Measurements from ENCODE around the gene CYP26C1. TPM values are rescaled to one million over a fixed set of nuclear protein-coding genes. Genes with fewer than 3 reads are reported as not detected.

CYP26C1 gene
- total RNA-seq, 1 experiment from 2014 or later: 0.11 TPM

- POLR2A ChIA-PET: no interaction called here
- H3K27ac Mint-ChIP-seq: no peak overlapping the region
- no peak overlapping the region for H3K4me3 Mint-ChIP-seq
- H3K4me1 Mint-ChIP-seq: no peaks in the 10 kb centered on the region
- DNase-seq (ENCODE audit: low spot score) (no peak), ATAC-seq (no peak)
- no peaks in the 10 kb centered on the region for H3K36me3 Mint-ChIP-seq
- no peak for TF ChIP-seq ZNF423 (CRISPR knock-in tag; IDR thresholded peaks at IDR 0.05)
- no peak for TF ChIP-seq NR1H2 (CRISPR knock-in tag; IDR thresholded peaks at IDR 0.05)
- TF ChIP-seq, protein P1, sequence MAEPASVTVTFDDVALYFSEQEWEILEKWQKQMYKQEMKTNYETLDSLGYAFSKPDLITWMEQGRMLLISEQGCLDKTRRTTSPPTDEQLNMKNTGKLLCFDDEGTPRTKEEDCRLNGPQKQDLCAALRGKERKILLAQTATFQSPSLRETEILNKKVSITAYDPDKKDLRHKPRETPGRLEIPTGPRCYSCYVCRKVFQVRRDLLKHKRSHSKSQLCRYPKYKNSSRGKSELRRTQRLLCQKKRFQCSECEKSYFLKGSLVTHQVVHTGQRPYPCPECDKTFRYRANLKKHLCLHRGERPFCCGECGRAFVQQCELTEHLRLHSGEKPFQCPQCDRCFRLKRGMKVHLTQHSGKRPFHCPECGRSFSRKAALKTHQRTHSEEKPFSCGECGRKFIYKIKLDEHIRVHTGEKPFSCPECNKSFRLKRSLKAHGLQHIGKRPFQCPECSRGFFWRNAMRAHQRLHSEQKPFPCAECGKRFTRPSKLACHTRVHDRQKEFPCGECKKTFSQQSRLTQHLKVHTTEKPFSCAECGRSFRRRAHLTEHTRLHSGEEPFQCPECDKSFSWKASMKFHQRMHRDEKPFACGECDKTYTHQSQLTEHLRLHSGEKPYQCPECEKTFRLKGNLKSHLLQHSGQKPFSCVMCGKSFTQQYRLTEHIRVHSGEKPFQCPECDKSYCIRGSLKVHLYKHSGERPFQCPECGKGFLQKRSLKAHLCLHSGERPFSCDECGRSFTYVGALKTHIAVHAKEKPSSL (CRISPR knock-in tag; conservative IDR thresholded peaks at IDR 0.05): no peak
- no peak for TF ChIP-seq SMAD4 (CRISPR knock-in tag; IDR thresholded peaks at IDR 0.05)
- TF ChIP-seq ATF6 (CRISPR knock-in tag; IDR thresholded peaks at IDR 0.05): no peak
- TF ChIP-seq, protein P2, sequence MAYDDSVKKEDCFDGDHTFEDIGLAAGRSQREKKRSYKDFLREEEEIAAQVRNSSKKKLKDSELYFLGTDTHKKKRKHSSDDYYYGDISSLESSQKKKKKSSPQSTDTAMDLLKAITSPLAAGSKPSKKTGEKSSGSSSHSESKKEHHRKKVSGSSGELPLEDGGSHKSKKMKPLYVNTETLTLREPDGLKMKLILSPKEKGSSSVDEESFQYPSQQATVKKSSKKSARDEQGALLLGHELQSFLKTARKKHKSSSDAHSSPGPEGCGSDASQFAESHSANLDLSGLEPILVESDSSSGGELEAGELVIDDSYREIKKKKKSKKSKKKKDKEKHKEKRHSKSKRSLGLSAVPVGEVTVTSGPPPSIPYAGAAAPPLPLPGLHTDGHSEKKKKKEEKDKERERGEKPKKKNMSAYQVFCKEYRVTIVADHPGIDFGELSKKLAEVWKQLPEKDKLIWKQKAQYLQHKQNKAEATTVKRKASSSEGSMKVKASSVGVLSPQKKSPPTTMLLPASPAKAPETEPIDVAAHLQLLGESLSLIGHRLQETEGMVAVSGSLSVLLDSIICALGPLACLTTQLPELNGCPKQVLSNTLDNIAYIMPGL (CRISPR knock-in tag; IDR thresholded peaks at IDR 0.05): no peak
- no peak for TF ChIP-seq AR (CRISPR knock-in tag; IDR thresholded peaks at IDR 0.05)
- no peak for TF ChIP-seq JUN (CRISPR knock-in tag; IDR thresholded peaks at IDR 0.05)
- H3K9me3 Mint-ChIP-seq: no peaks in the 10 kb centered on the region
- CTCF ChIA-PET: interaction anchor here (0.6 kb wide), 1 partner anchor 16 kb away, joined by 4 read pairs; no protein-coding TSS in a partner anchor
- no peaks in the 10 kb centered on the region for H3K27me3 Mint-ChIP-seq (ENCODE audit: low read depth)
Measured at GRCh38 chr10:93015722-93016121, 44.9 kb upstream of the CYP26C1 start.

DNA sequence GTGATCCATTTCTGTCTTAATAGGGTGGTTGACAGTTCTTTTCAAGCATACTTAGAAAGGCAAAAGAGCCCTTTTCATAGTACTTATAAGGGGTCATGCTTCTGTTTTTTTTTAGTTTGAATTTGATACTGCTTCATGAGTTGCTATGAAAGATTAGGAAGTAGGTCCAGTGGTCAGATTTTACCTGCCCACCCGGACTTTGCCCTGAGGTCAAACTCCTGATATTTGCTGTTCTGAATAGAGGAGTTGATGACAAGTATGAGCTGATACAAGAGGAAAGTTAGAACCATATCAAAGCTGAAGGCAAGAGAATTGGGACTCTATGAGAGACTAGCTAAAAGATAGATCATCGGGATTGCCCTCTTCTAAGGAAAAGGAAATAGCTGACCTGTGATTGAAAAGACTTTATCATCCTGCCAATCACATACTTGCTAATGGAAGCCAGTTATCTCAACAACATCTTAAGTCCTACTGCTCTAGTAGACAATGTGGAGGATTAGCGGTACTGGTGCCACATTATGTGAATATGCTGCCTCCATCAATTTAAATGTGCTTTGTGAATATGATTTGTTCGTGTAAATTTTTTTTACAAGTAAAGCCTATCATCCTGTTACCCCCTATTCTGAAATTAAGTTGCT is 37.5 kb upstream of the CYP26C1 start:
- DNase-seq (ENCODE audit: low spot score) (no peak), ATAC-seq (no peak)
- ChIA-PET CTCF (interaction anchor here (0.7 to 1.8 kb wide), 2 partner anchors 17 to 58 kb away, joined by 3 to 5 read pairs; no protein-coding TSS in a partner anchor), POLR2A (no interaction called here)
- Mint-ChIP-seq H3K4me3 (no peak overlapping the region), H3K27ac (no peak overlapping the region), H3K36me3 (peaks cover 12% of the 10 kb centered on the region), H3K4me1 (no peaks in the 10 kb centered on the region), H3K9me3 (peaks cover 14% of the 10 kb centered on the region), H3K27me3 (ENCODE audit: low read depth) (no peaks in the 10 kb centered on the region; the same call in 1 of the 2 replicates)
- TF ChIP-seq ARID4B (CRISPR knock-in tag; IDR thresholded peaks at IDR 0.05; ENCODE audit: borderline replicate concordance) (no peak), ELF4 (CRISPR knock-in tag; IDR thresholded peaks at IDR 0.05; ENCODE audit: low read depth) (no peak), GRHL2 (CRISPR knock-in tag; IDR thresholded peaks at IDR 0.05; ENCODE audit: insufficient replicate concordance, severe bottlenecking) (no peak), HMGA2 (CRISPR knock-in tag; IDR thresholded peaks at IDR 0.05) (no peak), STAT6 (CRISPR knock-in tag; conservative IDR thresholded peaks at IDR 0.05; ENCODE audit: low read depth) (no peak), ATF3 (CRISPR knock-in tag; conservative IDR thresholded peaks at IDR 0.05) (no peak), CBFB (CRISPR knock-in tag; IDR thresholded peaks at IDR 0.05; ENCODE audit: low read depth) (no peak), OVOL2 (CRISPR knock-in tag; IDR thresholded peaks at IDR 0.05; ENCODE audit: borderline replicate concordance) (no peak)

All from WTC11 (cell line).